Glutamatergic neuron (in vitro differentiated cells): ENCODE data around the gene PYGB. TPM values are rescaled to one million over a fixed set of nuclear protein-coding genes. Genes with fewer than 3 reads are reported as not detected.

ENCODE experiments used
- DNase-seq: peaks from one replicate; pipeline ENCODE4 v3.0.0; 2022
- H3K27ac Mint-ChIP-seq: one replicate; pipeline ENCODE4 v1.8.0; 2020; ENCODE audit warnings: mild to moderate bottlenecking, mixed read lengths, inconsistent platforms; ENCODE audit not compliant: unreplicated experiment
- H3K27me3 Mint-ChIP-seq: one replicate; pipeline ENCODE4 v1.8.0; 2020; ENCODE audit warnings: mild to moderate bottlenecking, moderate library complexity, mixed read lengths, inconsistent platforms; ENCODE audit not compliant: unreplicated experiment
- H3K36me3 Mint-ChIP-seq: one replicate; pipeline ENCODE4 v1.8.0; 2020; ENCODE audit warnings: mild to moderate bottlenecking, mixed read lengths, inconsistent platforms; ENCODE audit not compliant: unreplicated experiment
- H3K4me1 Mint-ChIP-seq: one replicate; pipeline ENCODE4 v1.8.0; 2020; ENCODE audit warnings: mild to moderate bottlenecking, low read depth, mixed read lengths, inconsistent platforms; ENCODE audit not compliant: unreplicated experiment
- H3K4me3 Mint-ChIP-seq: one replicate; pipeline ENCODE4 v1.8.0; 2020; ENCODE audit warnings: mild to moderate bottlenecking, mixed read lengths, inconsistent platforms; ENCODE audit not compliant: unreplicated experiment
- H3K9me3 Mint-ChIP-seq: one replicate; pipeline ENCODE4 v1.8.0; 2020; ENCODE audit warnings: mild to moderate bottlenecking, moderate library complexity, mixed read lengths, inconsistent platforms; ENCODE audit not compliant: unreplicated experiment
- CTCF ChIP-seq: fragments of 200-600 bp; sonication (generic); IDR thresholded peaks from one replicate; pipeline ENCODE4 v1.5.0; 2021; ENCODE audit not compliant: partially characterized antibody, unreplicated experiment
- total RNA-seq: library from RNA; stranded (reverse); fragmentation: NEBNext Ultra II Directional; extraction: Animal tissue kit (Norgen Biotek cat#: 25700); gene quantifications from one replicate; pipeline ENCODE4 v1.2.1, GENCODE V29; 2021; ENCODE audit not compliant: unreplicated experiment

The PYGB gene
- total RNA-seq, 1 donor from 2014 or later = 295 TPM

DNA sequence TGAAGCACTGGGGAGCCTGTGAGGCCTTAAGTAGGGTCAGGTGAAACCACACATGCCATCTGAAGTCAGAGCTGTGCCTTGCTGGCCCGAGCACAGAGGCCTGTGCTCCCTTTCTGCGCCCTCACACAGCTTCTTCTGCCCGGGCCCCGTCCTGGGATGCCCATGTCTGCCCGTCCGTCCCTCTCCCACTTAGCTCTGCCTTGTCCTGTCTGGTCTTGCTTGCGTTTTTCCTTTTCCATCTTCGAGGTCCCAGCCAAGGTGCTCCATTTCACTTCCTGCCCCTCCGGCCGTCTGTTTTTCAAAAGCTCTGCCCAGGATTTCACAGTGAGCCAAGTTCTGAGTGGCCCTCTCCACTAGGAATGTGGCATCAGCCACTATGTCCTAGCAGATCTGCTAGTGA lies 45.6 kb downstream of the PYGB start:
- H3K36me3 Mint-ChIP-seq = peaks cover 5% of the 10 kb centered on the region

DNA sequence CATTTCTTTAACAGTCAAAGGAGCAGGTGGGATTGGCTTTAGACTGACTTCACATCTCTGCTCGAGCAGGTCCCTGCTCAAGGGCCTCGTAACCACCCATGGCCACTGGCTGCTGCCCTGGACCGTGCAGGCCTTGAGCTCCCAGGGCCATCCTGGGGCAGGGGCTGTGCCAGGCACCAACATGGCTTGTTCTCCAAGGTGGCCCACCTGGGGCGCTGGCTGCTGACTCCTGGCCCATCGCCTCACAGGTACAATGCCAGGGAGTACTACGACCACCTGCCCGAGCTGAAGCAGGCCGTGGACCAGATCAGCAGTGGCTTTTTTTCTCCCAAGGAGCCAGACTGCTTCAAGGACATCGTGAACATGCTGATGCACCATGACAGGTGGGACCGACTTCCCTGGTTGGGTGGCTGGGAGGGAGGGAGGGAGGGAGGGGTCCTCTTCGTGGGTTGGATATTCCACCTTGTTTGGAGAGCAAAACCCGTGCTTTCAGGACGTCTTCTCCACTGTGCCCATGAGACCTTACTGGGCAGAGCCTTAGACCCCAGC lies 46.1 kb downstream of the PYGB start:
- no peak for TF ChIP-seq CTCF
- Mint-ChIP-seq H3K4me3 (no peak overlapping the region), H3K27ac (peak overlapping the region; percentile 48), H3K9me3 (peaks cover 36% of the 10 kb centered on the region), H3K4me1 (peaks cover 14% of the 10 kb centered on the region), H3K27me3 (peaks cover 41% of the 10 kb centered on the region), H3K36me3 (peaks cover 5% of the 10 kb centered on the region)
- DNase-seq = no peak

More for the DNA sequence above, 45.6 kb downstream of the PYGB start:
- H3K4me1 Mint-ChIP-seq = peaks cover 14% of the 10 kb centered on the region
- TF ChIP-seq CTCF = no peak
- H3K27me3 Mint-ChIP-seq = peaks cover 38% of the 10 kb centered on the region
- peaks cover 35% of the 10 kb centered on the region for H3K9me3 Mint-ChIP-seq
- H3K4me3 Mint-ChIP-seq = peak overlapping the region; percentile 60
- peak overlapping the region; percentile 48 for H3K27ac Mint-ChIP-seq
- no peak for DNase-seq

GRCh38 chr20:25294459-25295385 lies 46.8 kb downstream of the PYGB start:
- Mint-ChIP-seq H3K27me3 (peaks cover 44% of the 10 kb centered on the region), H3K9me3 (peaks cover 39% of the 10 kb centered on the region), H3K4me1 (peaks cover 14% of the 10 kb centered on the region), H3K4me3 (no peak overlapping the region), H3K27ac (no peak overlapping the region), H3K36me3 (peaks cover 5% of the 10 kb centered on the region)
- TF ChIP-seq CTCF = peak; percentile 45
- DNase-seq = peak; percentile 59

GRCh38 chr20:25295386-25296093 lies 47.7 kb downstream of the PYGB start:
- peaks cover 14% of the 10 kb centered on the region for H3K4me1 Mint-ChIP-seq
- TF ChIP-seq CTCF = no peak
- peaks cover 5% of the 10 kb centered on the region for H3K36me3 Mint-ChIP-seq
- H3K27me3 Mint-ChIP-seq = peaks cover 46% of the 10 kb centered on the region
- H3K4me3 Mint-ChIP-seq = no peak overlapping the region
- DNase-seq = no peak
- H3K27ac Mint-ChIP-seq = peak overlapping the region; percentile 33
- peaks cover 37% of the 10 kb centered on the region for H3K9me3 Mint-ChIP-seq
